Smooth muscle cell (in vitro differentiated cells): ENCODE data around the gene POPDC2. TPM values are rescaled to one million over a fixed set of nuclear protein-coding genes. Genes with fewer than 3 reads are reported as not detected.
"Not testable (repeated sequence)": the region's sequence is repeated elsewhere in the genome, so short reads cannot be mapped to it uniquely, and the experiment has no call there.

Experiments used
- DNase-seq: peaks from one replicate; lab custom pipeline; 2025; ENCODE audit not compliant: unreplicated experiment; lab: John Stamatoyannopoulos, UW
- H2AFZ ChIP-seq: fragments of 200-600 bp; sonication (generic); 2 replicates; pipeline ENCODE4 v1.6.0; 2016; ENCODE audit warnings: antibody characterized with exemption, low read depth, mild to moderate bottlenecking
- H3F3A ChIP-seq: fragments of 200-600 bp; sonication (generic); 2 replicates; pipeline ENCODE4 v1.6.0; 2017; ENCODE audit warnings: antibody characterized with exemption, low read depth
- H3K27ac ChIP-seq: fragments of 200-600 bp; sonication (generic); 2 replicates; pipeline ENCODE4 v1.5.1; 2016; ENCODE audit warnings: low read depth, mild to moderate bottlenecking
- H3K27me3 ChIP-seq: fragments of 200-600 bp; sonication (generic); 2 replicates; pipeline ENCODE4 v1.6.1; 2016; ENCODE audit warnings: low read depth, mild to moderate bottlenecking
- H3K36me3 ChIP-seq: fragments of 200-600 bp; sonication (generic); 2 replicates; pipeline ENCODE4 v1.5.1; 2016; ENCODE audit warnings: low read depth
- H3K4me1 ChIP-seq: fragments of 200-600 bp; sonication (generic); 2 replicates; pipeline ENCODE4 v1.5.1; 2016; ENCODE audit warnings: low read depth
- H3K4me2 ChIP-seq: fragments of 200-600 bp; sonication (generic); 2 replicates; pipeline ENCODE4 v1.6.0; 2016; ENCODE audit warnings: mild to moderate bottlenecking
- H3K4me3 ChIP-seq: fragments of 200-600 bp; sonication (generic); 2 replicates; pipeline ENCODE4 v1.5.1; 2016; ENCODE audit warnings: mild to moderate bottlenecking
- H3K79me2 ChIP-seq: fragments of 200-600 bp; sonication (generic); 2 replicates; pipeline ENCODE4 v1.6.0; 2016; ENCODE audit warnings: low read depth, mild to moderate bottlenecking
- H3K9ac ChIP-seq: fragments of 200-600 bp; sonication (generic); 2 replicates; pipeline ENCODE4 v1.6.0; 2016; ENCODE audit warnings: low read depth
- H3K9me3 ChIP-seq: fragments of 200-600 bp; sonication (generic); replicated peaks from 2 replicates; pipeline ENCODE4 v1.5.1; 2016; ENCODE audit warnings: low read depth
- H4K20me1 ChIP-seq: fragments of 200-600 bp; sonication (generic); 2 replicates; pipeline ENCODE4 v1.6.0; 2016; ENCODE audit warnings: low read depth
- WGBS: methylation state at CpG from one replicate; pipeline ENCODE4 v1.1.7; 2016; ENCODE audit warnings: low lambda C conversion rate; 5-methylcytosine and 5-hydroxymethylcytosine counted together
- polyA plus RNA-seq: library from polyadenylated mRNA; unstranded; fragments of >200 nt; fragmentation: Nextera tagmentation; extraction: Ambion mirVana; gene quantifications from 2 replicates; pipeline ENCODE4 v1.2.1, GENCODE V29; 2016
- total RNA-seq: library from RNA; depleted of rRNA; stranded (reverse); fragments of >200 nt; gene quantifications from 2 replicates; pipeline ENCODE4 v1.2.3, GENCODE V29; 2014
- TF ChIP-seq, protein P1 (sequence below): fragments of 200-600 bp; sonication (generic); IDR thresholded peaks from 2 replicates; pipeline ENCODE4 v1.5.1; 2017; ENCODE audit warnings: borderline replicate concordance, mild to moderate bottlenecking, antibody characterized with exemption; ENCODE audit not compliant: insufficient read depth, poor library complexity, severe bottlenecking

POPDC2 gene
- total and polyA plus RNA-seq, 2 experiments from 2014 or later = 0.94 to 1.2 TPM

DNA sequence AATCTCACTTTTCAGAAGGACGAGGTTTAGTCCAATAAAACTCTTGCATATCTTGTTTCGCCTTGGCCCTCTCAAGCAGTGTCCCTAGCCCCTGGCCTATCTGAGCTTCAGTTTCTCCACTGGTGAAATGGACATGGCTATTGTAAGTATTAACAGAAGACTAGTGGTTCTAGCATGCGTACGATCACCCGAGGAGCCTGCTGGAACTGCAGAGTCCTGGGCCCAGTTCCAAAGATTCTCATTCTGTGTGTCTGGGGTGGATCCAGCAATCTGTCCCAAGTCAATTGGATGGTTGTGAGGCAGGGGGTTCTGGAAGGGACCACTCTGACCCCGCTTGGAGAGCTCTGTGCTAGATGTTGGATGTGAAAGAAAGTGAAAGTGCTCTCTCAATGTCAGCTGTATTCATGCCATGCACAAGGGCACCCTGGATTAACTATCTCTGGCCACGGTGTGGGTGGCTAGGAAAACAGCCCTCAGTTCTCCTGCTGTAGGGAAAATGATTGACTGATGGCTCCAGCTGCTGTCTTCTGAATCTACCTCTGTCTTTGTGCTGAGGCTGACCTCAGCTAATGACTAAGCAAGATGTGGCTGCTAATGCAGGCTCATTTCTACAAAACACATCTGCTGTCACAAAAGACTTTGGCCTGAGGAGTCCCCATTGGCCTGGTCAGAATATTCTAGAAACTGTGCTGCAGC, 64.6 kb downstream of the POPDC2 start:
- no peak overlapping the region for H3K4me2 ChIP-seq
- no peak for DNase-seq
- H3K4me3 ChIP-seq = no peak overlapping the region
- H3K9me3 ChIP-seq = no peaks in the 10 kb centered on the region
- no peak overlapping the region for H3K9ac ChIP-seq
- H3K36me3 ChIP-seq = no peaks in the 10 kb centered on the region
- no peak overlapping the region for H2AFZ ChIP-seq
- no peak overlapping the region for H3K27ac ChIP-seq
- H3F3A ChIP-seq = no peaks in the 10 kb centered on the region
- H4K20me1 ChIP-seq = no peaks in the 10 kb centered on the region
- TF ChIP-seq, protein P1, sequence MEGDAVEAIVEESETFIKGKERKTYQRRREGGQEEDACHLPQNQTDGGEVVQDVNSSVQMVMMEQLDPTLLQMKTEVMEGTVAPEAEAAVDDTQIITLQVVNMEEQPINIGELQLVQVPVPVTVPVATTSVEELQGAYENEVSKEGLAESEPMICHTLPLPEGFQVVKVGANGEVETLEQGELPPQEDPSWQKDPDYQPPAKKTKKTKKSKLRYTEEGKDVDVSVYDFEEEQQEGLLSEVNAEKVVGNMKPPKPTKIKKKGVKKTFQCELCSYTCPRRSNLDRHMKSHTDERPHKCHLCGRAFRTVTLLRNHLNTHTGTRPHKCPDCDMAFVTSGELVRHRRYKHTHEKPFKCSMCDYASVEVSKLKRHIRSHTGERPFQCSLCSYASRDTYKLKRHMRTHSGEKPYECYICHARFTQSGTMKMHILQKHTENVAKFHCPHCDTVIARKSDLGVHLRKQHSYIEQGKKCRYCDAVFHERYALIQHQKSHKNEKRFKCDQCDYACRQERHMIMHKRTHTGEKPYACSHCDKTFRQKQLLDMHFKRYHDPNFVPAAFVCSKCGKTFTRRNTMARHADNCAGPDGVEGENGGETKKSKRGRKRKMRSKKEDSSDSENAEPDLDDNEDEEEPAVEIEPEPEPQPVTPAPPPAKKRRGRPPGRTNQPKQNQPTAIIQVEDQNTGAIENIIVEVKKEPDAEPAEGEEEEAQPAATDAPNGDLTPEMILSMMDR = no peak
- H3K79me2 ChIP-seq = no peaks in the 10 kb centered on the region
- WGBS = 93% methylated on average over 7 of the region's 7 CpGs
- no peaks in the 10 kb centered on the region for H3K4me1 ChIP-seq
- no peaks in the 10 kb centered on the region for H3K27me3 ChIP-seq

DNA sequence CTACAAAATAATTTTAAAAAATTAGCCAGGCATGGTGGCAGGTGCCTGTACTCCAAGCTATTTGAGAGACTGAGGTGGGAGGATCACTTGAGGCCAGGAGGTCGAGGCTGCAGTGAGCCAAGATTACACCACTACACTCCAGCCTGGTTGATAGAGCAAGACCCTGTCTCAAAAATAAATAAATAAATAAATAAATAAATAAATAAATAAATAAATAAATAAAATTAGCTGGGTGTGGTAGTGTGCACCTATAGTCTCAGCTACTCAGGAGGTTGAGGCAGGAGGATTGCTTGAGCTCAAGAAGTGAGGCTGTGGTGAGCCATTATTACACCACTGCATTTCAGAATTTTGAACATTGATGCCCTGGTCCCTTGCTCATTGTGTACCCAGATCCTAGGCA, 65.5 kb downstream of the POPDC2 start:
- not testable (repeated sequence) for H4K20me1 ChIP-seq, H3K9ac ChIP-seq, H3K27ac ChIP-seq, H3K79me2 ChIP-seq, DNase-seq, H3K4me3 ChIP-seq, H3K36me3 ChIP-seq, H3K4me2 ChIP-seq, H2AFZ ChIP-seq, H3K9me3 ChIP-seq, H3F3A ChIP-seq, H3K4me1 ChIP-seq, H3K27me3 ChIP-seq
- 69% methylated on average over 1 of the region's 1 CpG for WGBS

GRCh38 chr3:119594066-119594465, 66.3 kb downstream of the POPDC2 start:
- H3K9me3 ChIP-seq = no peaks in the 10 kb centered on the region
- no peaks in the 10 kb centered on the region for H3K27me3 ChIP-seq
- no peak overlapping the region for H3K27ac ChIP-seq
- no peak overlapping the region for H2AFZ ChIP-seq
- DNase-seq = no peak
- H3K79me2 ChIP-seq = no peaks in the 10 kb centered on the region
- no peak overlapping the region for H3K9ac ChIP-seq
- 91% methylated on average over 5 of the region's 5 CpGs for WGBS
- H3K4me2 ChIP-seq = no peak overlapping the region
- no peaks in the 10 kb centered on the region for H3K4me1 ChIP-seq
- TF ChIP-seq, protein P1 = no peak
- no peaks in the 10 kb centered on the region for H3F3A ChIP-seq
- no peaks in the 10 kb centered on the region for H3K36me3 ChIP-seq
- no peaks in the 10 kb centered on the region for H4K20me1 ChIP-seq
- no peak overlapping the region for H3K4me3 ChIP-seq

DNA sequence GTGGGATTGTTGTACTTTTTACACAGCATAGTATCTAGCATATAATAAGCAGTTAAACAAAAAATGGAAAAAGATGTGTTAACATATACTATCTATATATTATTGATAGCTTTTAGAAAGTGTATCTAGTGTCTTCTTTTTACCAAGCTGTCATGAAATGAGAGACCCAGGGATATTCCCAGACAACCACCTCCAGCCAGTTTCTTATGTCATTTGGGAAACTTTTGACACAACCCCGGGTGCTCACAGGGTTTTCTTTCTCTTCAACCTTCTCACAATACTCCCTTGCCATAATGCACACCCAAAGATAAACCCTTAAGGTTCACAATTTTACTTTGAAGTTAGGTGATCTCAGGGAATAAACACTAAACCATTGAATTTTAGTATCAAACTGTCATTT, 67.5 kb downstream of the POPDC2 start:
- Histone ChIP-seq H3K27ac (no peak overlapping the region), H3K9me3 (no peaks in the 10 kb centered on the region), H4K20me1 (no peaks in the 10 kb centered on the region), H3K36me3 (no peaks in the 10 kb centered on the region), H3F3A (no peaks in the 10 kb centered on the region), H3K4me2 (no peak overlapping the region), H2AFZ (no peak overlapping the region), H3K79me2 (no peaks in the 10 kb centered on the region), H3K27me3 (no peaks in the 10 kb centered on the region), H3K9ac (no peak overlapping the region), H3K4me3 (no peak overlapping the region), H3K4me1 (no peaks in the 10 kb centered on the region)
- DNase-seq = no peak
- TF ChIP-seq, protein P1 = no peak
- 90% methylated on average over 1 of the region's 1 CpG for WGBS

Other genes starting within 250 kb of the POPDC2 start
- gene TMEM39A, start 197.0 kb downstream of the POPDC2 start, total RNA-seq = 79.2 and 129 TPM in 2 replicates
- 59.6 and 64.6 TPM in 2 replicates for gene TMEM39A, start 197.0 kb downstream of the POPDC2 start, polyA plus RNA-seq
- gene POGLUT1, start 191.6 kb downstream of the POPDC2 start, total RNA-seq = 14.6 and 21.1 TPM in 2 replicates
- 12.1 and 15.4 TPM in 2 replicates for gene POGLUT1, start 191.6 kb downstream of the POPDC2 start, polyA plus RNA-seq
- gene TIMMDC1, start 162.0 kb downstream of the POPDC2 start, total RNA-seq = 66.1 and 83.8 TPM in 2 replicates
- 145 and 156 TPM in 2 replicates for gene TIMMDC1, start 162.0 kb downstream of the POPDC2 start, polyA plus RNA-seq
- 0.04 TPM in 1 of 2 replicates, not detected in the other for gene CD80, start 101.0 kb downstream of the POPDC2 start, total RNA-seq
- gene CD80, start 101.0 kb downstream of the POPDC2 start, polyA plus RNA-seq = not detected in 2 replicates
- 1.3 and 3.3 TPM in 2 replicates for gene ADPRH, start 81.1 kb downstream of the POPDC2 start, total RNA-seq
- gene ADPRH, start 81.1 kb downstream of the POPDC2 start, polyA plus RNA-seq = 2.2 and 2.9 TPM in 2 replicates
- not detected in 2 replicates for gene PLA1A, start 62.7 kb downstream of the POPDC2 start, total RNA-seq
- gene PLA1A, start 62.7 kb downstream of the POPDC2 start, polyA plus RNA-seq = not detected in 2 replicates
- 22.7 and 69.4 TPM in 2 replicates for gene COX17, start 16.8 kb upstream of the POPDC2 start, total RNA-seq
- gene COX17, start 16.8 kb upstream of the POPDC2 start, polyA plus RNA-seq = 47.0 and 60.0 TPM in 2 replicates
- 0.36 TPM in 1 of 2 replicates, not detected in the other for gene CFAP91, start 42.4 kb upstream of the POPDC2 start, total RNA-seq
- 0.40 TPM in 1 of 2 replicates, not detected in the other for gene CFAP91, start 42.4 kb upstream of the POPDC2 start, polyA plus RNA-seq
- gene NR1I2, start 121.5 kb upstream of the POPDC2 start, total RNA-seq = not detected in 2 replicates
- not detected in 2 replicates for gene NR1I2, start 121.5 kb upstream of the POPDC2 start, polyA plus RNA-seq